Stomach (tissue), 9 donors: ENCODE results near the gene OTUD3. TPM values are rescaled to one million over a fixed set of nuclear protein-coding genes. Genes with fewer than 3 reads are reported as not detected.

Experiments
- DNase-seq, 2 donors: peaks; one replicate each; pipeline versions ENCODE4 v3.0.0 to v3.0.0-alpha.2; 2013 to 2019
- H3K27ac ChIP-seq, 5 donors: fragments of 200-600 bp in 4 of 5; sonication (generic) in 4 of 5; one replicate each; pipeline ENCODE4 v1.5.1; 2013 to 2019; ENCODE audit warnings: mild to moderate bottlenecking in 1 of 5, moderate library complexity in 1 of 5
- H3K27me3 ChIP-seq, 3 donors: fragments of 200-600 bp; sonication (generic); one replicate each; pipeline ENCODE4 v1.5.1; 2017 to 2019; ENCODE audit warnings: mixed run types in 1 of 3
- H3K36me3 ChIP-seq, 4 donors: fragments of 200-600 bp; sonication (generic); 1 replicate in 3 of 4; 2 replicates in 1 of 4; pipeline ENCODE4 v1.5.1; 2016 to 2019
- H3K4me1 ChIP-seq, 4 donors: fragments of 200-600 bp; sonication (generic); one replicate each; pipeline ENCODE4 v1.5.1; 2016 to 2019
- H3K4me3 ChIP-seq, 4 donors: fragments of 200-600 bp; sonication (generic) in 3 of 4; one replicate each; pipeline ENCODE4 v1.5.1; 2016 to 2019; ENCODE audit warnings: mild to moderate bottlenecking in 1 of 4
- H3K9me3 ChIP-seq, 4 donors: fragments of 200-600 bp; sonication (generic); one replicate each; pipeline ENCODE4 v1.5.1; 2016 to 2019
- EP300 ChIP-seq: sonication (generic); formaldehyde crosslinking; IDR thresholded peaks from one replicate; pipeline ENCODE4 v1.6.1; 2017; ENCODE audit warnings: antibody characterized with exemption
- POLR2A ChIP-seq, 4 donors: fragments of 450-650 bp; IDR thresholded peaks; one replicate each; pipeline ENCODE4 v1.6.1; 2016; ENCODE audit warnings: antibody characterized with exemption in 4 of 4, control low read depth in 2 of 4, mild to moderate bottlenecking in 1 of 4, moderate library complexity in 1 of 4
- POLR2AphosphoS5 ChIP-seq, 3 donors: sonication (generic); formaldehyde crosslinking; IDR thresholded peaks; one replicate each; pipeline ENCODE4 v1.6.1; 2016; ENCODE audit warnings: antibody characterized with exemption in 3 of 3
- WGBS, 5 donors: extraction: QIAGEN DNeasy Blood & Tissue Kit in 3 of 5; methylation state at CpG; one replicate each; pipeline versions ENCODE4 v1.1.5 to v1.1.7; 2013 to 2018; 5-methylcytosine and 5-hydroxymethylcytosine counted together
- intact Hi-C: fragments of 100-400 bp; cut with DNase I; formaldehyde crosslinking; loops from one replicate; pipeline ENCODE4 v1.15.1; 2023; ENCODE audit warnings: low total_unique reads
- polyA plus RNA-seq, 3 donors: library from polyadenylated mRNA; stranded (reverse); fragments of 200-250 nt; gene quantifications; one replicate each; pipeline ENCODE4 v1.2.3, GENCODE V29; 2013
- total RNA-seq, 5 donors: library from RNA; depleted of rRNA; stranded (reverse); fragments of >200 nt; gene quantifications; one replicate each; pipeline versions ENCODE4 v1.1.0 to v1.2.3, GENCODE V29; 2014 to 2016
- TF ChIP-seq, protein P1 (sequence below), 7 experiments: fragments of 450-650 bp in 4 of 7; fragments of 200-600 bp in 3 of 7; sonication (generic) in 3 of 7; IDR thresholded peaks; one replicate each; pipeline ENCODE4 v1.5.1; 2016 to 2019; ENCODE audit warnings: antibody characterized with exemption in 7 of 7, control low read depth in 2 of 7, mild to moderate bottlenecking in 1 of 7
- donor health status: healthy with polysubstance abuse.
- donor health status: Bipolar disorder and iron deficiency.
- donor health status: healthy.

OTUD3 gene
- total and polyA plus RNA-seq, 8 donors, result 0.93 to 13.2 (median 3.9) TPM

DNA sequence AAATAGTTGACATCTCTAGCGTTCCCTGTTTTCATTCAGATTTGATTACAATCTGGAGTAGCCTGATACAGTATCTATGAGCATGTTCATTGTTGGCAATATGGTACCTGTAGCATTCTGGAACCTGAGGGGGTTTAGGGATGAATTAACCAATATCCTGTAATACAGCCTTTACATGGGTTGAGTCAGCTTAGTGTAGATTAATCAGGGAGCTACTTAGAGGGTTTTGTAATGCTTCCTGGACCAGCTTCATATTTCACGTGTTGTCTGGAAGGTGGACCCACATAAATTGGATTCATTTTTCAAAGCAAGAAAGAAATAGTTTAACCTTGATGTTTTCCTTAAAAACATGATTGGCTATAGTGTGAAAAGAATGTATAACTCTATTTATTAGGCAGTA, 3.6 kb downstream of the OTUD3 start:
- 85 to 92% (median 89%) methylated on average over 2 of the region's 2 CpGs for WGBS, 5 donors
- intact Hi-C loops, result no loop called here
- Histone ChIP-seq H3K4me1 (peaks cover 22 to 63% (median 39%) of the 10 kb centered on the region in 4 donors), H3K36me3 (peaks cover 0 to 6% (median 3%) of the 10 kb centered on the region in 4 donors), H3K27ac (no peak overlapping the region), H3K4me3 (no peak overlapping the region), H3K9me3 (no peaks in the 10 kb centered on the region), H3K27me3 (no peaks in the 10 kb centered on the region)
- DNase-seq, result no peak
- no peak for TF ChIP-seq EP300
- no peak for TF ChIP-seq POLR2AphosphoS5 (IDR thresholded peaks at IDR 0.05)

DNA sequence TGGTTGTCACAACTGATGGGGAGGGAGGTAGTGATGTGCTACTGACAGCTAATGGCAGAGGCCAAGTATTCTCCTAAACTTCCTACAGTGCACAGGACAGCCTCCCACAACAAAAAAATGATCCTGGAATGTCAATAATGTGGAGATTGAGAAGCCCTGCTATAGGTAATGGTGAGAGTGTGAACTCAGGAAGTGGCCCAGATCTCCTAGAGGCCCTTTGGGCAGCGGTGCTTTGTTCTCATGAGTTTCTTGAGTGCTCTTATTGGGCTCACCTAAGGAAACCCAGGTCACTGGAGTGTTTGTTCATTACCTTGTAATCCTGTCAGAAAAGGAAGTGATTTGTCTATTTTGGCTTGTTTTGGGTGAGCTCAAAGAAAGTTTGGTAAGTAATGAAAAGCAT, 5.9 kb downstream of the OTUD3 start:
- TF ChIP-seq, protein P1, sequence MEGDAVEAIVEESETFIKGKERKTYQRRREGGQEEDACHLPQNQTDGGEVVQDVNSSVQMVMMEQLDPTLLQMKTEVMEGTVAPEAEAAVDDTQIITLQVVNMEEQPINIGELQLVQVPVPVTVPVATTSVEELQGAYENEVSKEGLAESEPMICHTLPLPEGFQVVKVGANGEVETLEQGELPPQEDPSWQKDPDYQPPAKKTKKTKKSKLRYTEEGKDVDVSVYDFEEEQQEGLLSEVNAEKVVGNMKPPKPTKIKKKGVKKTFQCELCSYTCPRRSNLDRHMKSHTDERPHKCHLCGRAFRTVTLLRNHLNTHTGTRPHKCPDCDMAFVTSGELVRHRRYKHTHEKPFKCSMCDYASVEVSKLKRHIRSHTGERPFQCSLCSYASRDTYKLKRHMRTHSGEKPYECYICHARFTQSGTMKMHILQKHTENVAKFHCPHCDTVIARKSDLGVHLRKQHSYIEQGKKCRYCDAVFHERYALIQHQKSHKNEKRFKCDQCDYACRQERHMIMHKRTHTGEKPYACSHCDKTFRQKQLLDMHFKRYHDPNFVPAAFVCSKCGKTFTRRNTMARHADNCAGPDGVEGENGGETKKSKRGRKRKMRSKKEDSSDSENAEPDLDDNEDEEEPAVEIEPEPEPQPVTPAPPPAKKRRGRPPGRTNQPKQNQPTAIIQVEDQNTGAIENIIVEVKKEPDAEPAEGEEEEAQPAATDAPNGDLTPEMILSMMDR (IDR thresholded peaks at IDR 0.05), result no peak
- TF ChIP-seq POLR2AphosphoS5 (IDR thresholded peaks at IDR 0.05), result no peak
- no peak for TF ChIP-seq EP300
- no peak for TF ChIP-seq POLR2A (IDR thresholded peaks at IDR 0.05)
- Histone ChIP-seq H3K4me1 (peaks cover 17 to 54% (median 30%) of the 10 kb centered on the region in 4 donors), H3K27me3 (no peaks in the 10 kb centered on the region), H3K9me3 (no peaks in the 10 kb centered on the region), H3K27ac (no peak overlapping the region), H3K4me3 (no peak overlapping the region), H3K36me3 (peaks cover 3 to 29% (median 24%) of the 10 kb centered on the region in 4 donors)
- WGBS, 5 donors, result 81 to 100% (median 93%) methylated on average over 1 of the region's 1 CpG
- intact Hi-C loops, result no loop called here
- DNase-seq, result no peak

DNA sequence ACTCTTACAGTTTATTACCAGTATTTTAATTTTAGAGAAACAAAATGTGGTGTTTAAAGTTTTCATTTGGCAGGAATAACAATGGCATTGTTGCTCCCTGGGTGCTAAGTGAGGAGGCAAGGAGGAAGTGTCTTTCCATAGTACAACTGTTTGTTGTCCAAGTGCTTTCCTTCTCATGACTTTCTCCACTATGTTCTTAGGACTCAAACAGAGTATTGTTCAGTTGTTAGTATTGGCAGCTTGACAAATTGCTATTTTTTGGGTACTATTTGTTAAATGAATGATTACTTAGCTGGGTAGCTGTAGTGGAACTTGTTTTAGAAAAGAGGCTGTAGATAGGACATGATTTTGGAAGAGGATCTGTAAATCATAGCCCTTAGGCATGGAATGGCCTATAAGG, 7.5 kb downstream of the OTUD3 start:
- intact Hi-C loops, result no loop called here
- Histone ChIP-seq H3K27ac (no peak overlapping the region), H3K9me3 (no peaks in the 10 kb centered on the region), H3K4me3 (no peak overlapping the region), H3K27me3 (no peaks in the 10 kb centered on the region), H3K4me1 (peaks cover 5 to 49% (median 21%) of the 10 kb centered on the region in 4 donors), H3K36me3 (peaks cover 9 to 43% (median 40%) of the 10 kb centered on the region in 4 donors)
- no peak for DNase-seq
- TF ChIP-seq POLR2AphosphoS5 (IDR thresholded peaks at IDR 0.05), result no peak
- TF ChIP-seq POLR2A (IDR thresholded peaks at IDR 0.05), result no peak
- TF ChIP-seq, protein P1 (IDR thresholded peaks at IDR 0.05), result no peak
- no peak for TF ChIP-seq EP300

DNA sequence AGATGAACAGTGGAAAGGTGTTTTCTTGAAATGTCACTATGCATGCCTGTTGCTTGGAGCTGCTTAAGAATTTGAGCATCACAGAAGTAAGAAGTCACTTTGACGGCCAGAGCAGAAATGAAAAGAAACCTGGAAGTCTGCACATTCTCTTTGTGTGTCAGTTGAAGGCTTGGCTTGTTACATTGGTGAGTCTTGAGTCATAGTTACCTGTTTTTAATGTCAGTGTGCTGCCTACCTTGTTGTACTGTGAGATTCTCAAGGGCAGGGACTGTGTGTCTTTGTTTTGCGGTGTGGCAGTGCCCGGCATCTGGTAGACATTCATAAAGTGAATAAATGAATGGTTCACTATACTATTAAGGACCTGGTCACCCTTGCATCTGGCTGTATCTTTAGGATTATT, 9.9 kb downstream of the OTUD3 start:
- 93 to 98% (median 95%) methylated on average over 3 of the region's 3 CpGs for WGBS, 5 donors
- H3K27ac ChIP-seq, result no peak overlapping the region
- no peaks in the 10 kb centered on the region for H3K27me3 ChIP-seq
- no peak for TF ChIP-seq POLR2A (IDR thresholded peaks at IDR 0.05)
- TF ChIP-seq, protein P1 (IDR thresholded peaks at IDR 0.05), result no peak
- TF ChIP-seq POLR2AphosphoS5 (IDR thresholded peaks at IDR 0.05), result no peak
- no peak for TF ChIP-seq EP300
- peaks cover 10 to 68% (median 64%) of the 10 kb centered on the region in 4 donors for H3K36me3 ChIP-seq
- H3K9me3 ChIP-seq, result no peaks in the 10 kb centered on the region
- H3K4me3 ChIP-seq, result no peak overlapping the region
- DNase-seq, result no peak
- H3K4me1 ChIP-seq, result peaks cover 5 to 36% (median 16%) of the 10 kb centered on the region in 4 donors
- intact Hi-C loops, result no loop called here

DNA sequence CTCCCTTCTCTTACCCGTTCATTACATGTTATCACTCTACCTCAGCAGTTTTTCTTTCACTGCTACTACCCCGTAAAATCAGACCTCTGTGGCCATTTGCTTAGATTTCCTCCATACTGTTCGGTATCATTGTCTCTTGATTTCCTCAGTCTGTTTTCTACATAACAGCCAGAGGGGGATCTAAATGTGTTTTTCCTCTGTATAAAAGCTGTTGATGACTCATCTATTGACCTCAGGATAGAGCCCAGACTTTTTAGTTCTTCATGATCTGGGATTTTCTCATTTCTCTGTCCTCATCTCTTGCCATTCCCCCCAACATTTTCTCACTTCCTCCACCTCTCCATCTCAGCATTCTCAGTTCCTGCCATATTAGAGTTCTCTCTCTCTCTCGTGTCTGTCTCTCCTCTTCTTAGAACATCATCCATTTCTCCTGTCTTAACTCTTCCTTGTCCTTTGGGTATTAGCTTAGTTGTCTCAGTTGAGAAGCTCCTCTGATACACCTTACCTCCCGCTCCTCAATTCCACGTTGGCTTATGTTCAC, 10.5 kb downstream of the OTUD3 start:
- WGBS, 5 donors, result 83 to 90% (median 85%) methylated on average over 6 of the region's 6 CpGs
- no peaks in the 10 kb centered on the region for H3K27me3 ChIP-seq
- intact Hi-C loops, result no loop called here
- no peaks in the 10 kb centered on the region for H3K9me3 ChIP-seq
- H3K4me3 ChIP-seq, result no peak overlapping the region
- H3K27ac ChIP-seq, result no peak overlapping the region
- DNase-seq, result no peak
- peaks cover 5 to 32% (median 16%) of the 10 kb centered on the region in 4 donors for H3K4me1 ChIP-seq
- peaks cover 10 to 73% (median 69%) of the 10 kb centered on the region in 4 donors for H3K36me3 ChIP-seq
- TF ChIP-seq, protein P1 (IDR thresholded peaks at IDR 0.05), result no peak
- no peak for TF ChIP-seq EP300
- no peak for TF ChIP-seq POLR2AphosphoS5 (IDR thresholded peaks at IDR 0.05)
- TF ChIP-seq POLR2A (IDR thresholded peaks at IDR 0.05), result no peak
